ENCODE results near the gene TLR5.

DNA sequence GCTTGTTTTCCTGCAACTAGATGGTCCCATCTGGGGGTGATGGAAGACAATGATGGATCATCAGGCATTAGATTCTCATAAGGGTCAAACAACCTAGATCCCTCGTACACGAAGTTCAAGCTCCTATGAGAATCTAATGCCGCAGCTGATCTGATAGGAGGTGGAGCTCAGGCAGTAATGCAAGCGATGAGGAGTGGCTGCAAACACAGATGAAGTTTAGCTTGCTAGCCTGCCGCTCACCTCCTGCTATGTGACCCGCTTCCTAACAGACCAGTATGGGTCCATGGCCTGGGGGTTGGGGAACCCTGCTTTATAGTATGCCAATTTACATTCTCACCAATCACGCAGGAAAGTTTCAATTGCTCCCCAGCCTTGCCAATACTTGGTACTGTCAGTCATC is 37.5 kb downstream of the TLR5 start:
- TF ChIP-seq, protein P1, sequence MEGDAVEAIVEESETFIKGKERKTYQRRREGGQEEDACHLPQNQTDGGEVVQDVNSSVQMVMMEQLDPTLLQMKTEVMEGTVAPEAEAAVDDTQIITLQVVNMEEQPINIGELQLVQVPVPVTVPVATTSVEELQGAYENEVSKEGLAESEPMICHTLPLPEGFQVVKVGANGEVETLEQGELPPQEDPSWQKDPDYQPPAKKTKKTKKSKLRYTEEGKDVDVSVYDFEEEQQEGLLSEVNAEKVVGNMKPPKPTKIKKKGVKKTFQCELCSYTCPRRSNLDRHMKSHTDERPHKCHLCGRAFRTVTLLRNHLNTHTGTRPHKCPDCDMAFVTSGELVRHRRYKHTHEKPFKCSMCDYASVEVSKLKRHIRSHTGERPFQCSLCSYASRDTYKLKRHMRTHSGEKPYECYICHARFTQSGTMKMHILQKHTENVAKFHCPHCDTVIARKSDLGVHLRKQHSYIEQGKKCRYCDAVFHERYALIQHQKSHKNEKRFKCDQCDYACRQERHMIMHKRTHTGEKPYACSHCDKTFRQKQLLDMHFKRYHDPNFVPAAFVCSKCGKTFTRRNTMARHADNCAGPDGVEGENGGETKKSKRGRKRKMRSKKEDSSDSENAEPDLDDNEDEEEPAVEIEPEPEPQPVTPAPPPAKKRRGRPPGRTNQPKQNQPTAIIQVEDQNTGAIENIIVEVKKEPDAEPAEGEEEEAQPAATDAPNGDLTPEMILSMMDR (IDR thresholded peaks at IDR 0.05) = no peak
- TF ChIP-seq POLR2A (IDR thresholded peaks at IDR 0.05) = no peak

All from uterus (tissue), 2 donors.